SK-N-MC (cell line): ENCODE data around the gene AMIGO2.
"Not testable (repeated sequence)": the region's sequence is repeated elsewhere in the genome, so short reads cannot be mapped to it uniquely, and the experiment has no call there.

Experiments used
- DNase-seq: peaks from one replicate; pipeline ENCODE4 v3.0.0-alpha.2; 2011; ENCODE audit warnings: low read depth, low spot score
- H3K27ac ChIP-seq: fragments of 200-600 bp; sonication (generic); 2 replicates; pipeline ENCODE4 v1.5.1; 2016; ENCODE audit warnings: mixed run types
- H3K36me3 ChIP-seq: fragments of 200-600 bp; sonication (generic); 2 replicates; pipeline ENCODE4 v1.6.1; 2017; ENCODE audit warnings: antibody characterized with exemption, low read length, mixed read lengths; ENCODE audit not compliant: insufficient read depth
- H3K4me3 ChIP-seq: fragments of 200-600 bp; sonication (generic); 2 replicates; pipeline ENCODE4 v1.5.1; 2016
- H3K9ac ChIP-seq: fragments of 200-600 bp; sonication (generic); 2 replicates; pipeline ENCODE4 v1.8.0; 2017; ENCODE audit warnings: mixed run types, mixed read lengths; ENCODE audit not compliant: insufficient read length
- H3K9me3 ChIP-seq: fragments of 200-600 bp; sonication (generic); 2 replicates; pipeline ENCODE4 v1.6.1; 2017; ENCODE audit warnings: low read depth, mild to moderate bottlenecking, antibody characterized with exemption, low read length, moderate library complexity, mixed read lengths
- EZH2 ChIP-seq: fragments of 200-600 bp; sonication (generic); IDR thresholded peaks from one replicate; pipeline ENCODE4 v1.6.1; 2017; ENCODE audit warnings: antibody characterized with exemption
- FOXP2 ChIP-seq: optimal IDR thresholded peaks from 2 replicates; pipeline ENCODE3; 2011; ENCODE audit warnings: mild to moderate bottlenecking, moderate library complexity; ENCODE audit not compliant: insufficient read depth; ENCODE audit errors: extremely low read length, control extremely low read depth
- POLR2AphosphoS5 ChIP-seq: IDR thresholded peaks from 2 replicates; pipeline ENCODE4 v1.6.1; 2012; ENCODE audit warnings: mild to moderate bottlenecking, low read depth, low read length, borderline replicate concordance

The AMIGO2 gene

DNA sequence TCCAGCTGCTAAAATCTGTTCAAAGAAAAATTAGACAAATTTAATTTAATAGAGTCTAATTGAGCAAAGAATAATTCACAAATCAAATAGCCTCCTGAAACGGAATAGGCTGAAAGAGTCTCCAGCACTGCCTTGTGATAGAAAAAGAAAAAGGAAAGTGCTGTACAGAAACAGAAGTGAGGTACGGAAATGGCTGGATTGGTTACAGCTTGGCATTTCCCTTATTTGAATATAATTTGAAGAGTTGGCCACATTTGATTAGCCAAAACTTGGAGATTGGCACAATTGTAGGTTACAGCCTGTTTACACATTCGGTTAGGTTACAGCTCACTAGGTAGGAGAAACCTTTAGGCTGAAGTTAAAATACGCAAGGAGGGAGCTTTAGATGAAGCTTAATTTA lies 25.1 kb downstream of the AMIGO2 start:
- Histone ChIP-seq H3K9ac (no peak overlapping the region), H3K9me3 (0 out of 2 replicates have a peak, but pooled peaks cover 3% of the 10 kb centered on the region), H3K4me3 (no peak overlapping the region), H3K36me3 (no peaks in the 10 kb centered on the region), H3K27ac (no peak overlapping the region)
- DNase-seq: no peak
- TF ChIP-seq EZH2: no peak
- TF ChIP-seq POLR2AphosphoS5: no peak
- no peak for TF ChIP-seq FOXP2

DNA sequence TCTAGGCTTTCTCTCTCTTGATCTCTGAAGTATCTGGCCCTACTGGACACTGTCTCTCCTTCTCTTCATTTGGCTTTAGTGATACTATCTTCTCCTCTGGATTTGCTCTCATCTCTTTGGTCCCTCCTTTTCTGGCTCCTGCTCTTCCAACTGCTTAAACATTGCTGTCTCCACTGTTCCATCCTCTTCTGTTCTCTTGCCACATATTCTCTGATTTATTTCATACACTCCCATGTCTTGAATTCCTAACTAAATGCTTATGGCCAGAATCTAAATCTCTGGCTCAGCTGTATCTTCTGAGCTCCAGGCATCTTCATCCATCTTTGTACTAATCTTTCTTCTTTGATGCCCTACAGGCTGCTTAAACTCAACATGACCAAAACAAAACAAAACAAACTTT lies 25.8 kb downstream of the AMIGO2 start:
- Histone ChIP-seq H3K27ac (no peak overlapping the region), H3K9ac (no peak overlapping the region), H3K9me3 (0 out of 2 replicates have a peak, but pooled peaks cover 3% of the 10 kb centered on the region), H3K36me3 (no peaks in the 10 kb centered on the region), H3K4me3 (no peak overlapping the region)
- DNase-seq: no peak
- TF ChIP-seq FOXP2: no peak

DNA sequence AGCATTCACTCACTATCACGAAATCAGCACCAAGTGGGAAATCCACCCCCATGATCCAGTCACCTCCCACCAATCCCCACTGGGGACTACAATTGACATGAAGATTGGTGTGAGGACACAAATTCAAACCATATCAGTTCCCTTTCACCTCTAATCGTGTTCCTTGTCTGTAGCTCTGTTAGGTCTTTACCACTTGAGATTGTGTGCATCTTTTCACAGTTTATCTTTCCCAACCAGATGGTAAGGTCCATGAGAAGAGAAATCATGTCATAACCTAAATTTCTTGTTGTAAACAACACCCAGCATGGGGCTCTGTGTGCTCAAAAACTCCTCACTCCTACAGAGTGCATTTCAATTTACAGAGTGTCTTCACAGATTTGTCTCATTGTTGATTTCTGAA lies 27.5 kb downstream of the AMIGO2 start:
- 0 out of 2 replicates have a peak, but pooled peaks cover 3% of the 10 kb centered on the region for H3K9me3 ChIP-seq
- no peak overlapping the region for H3K4me3 ChIP-seq
- H3K9ac ChIP-seq: no peak overlapping the region
- no peak for DNase-seq
- H3K27ac ChIP-seq: no peak overlapping the region
- H3K36me3 ChIP-seq: no peaks in the 10 kb centered on the region
- TF ChIP-seq FOXP2: no peak
- TF ChIP-seq EZH2: no peak
- TF ChIP-seq POLR2AphosphoS5: no peak

DNA sequence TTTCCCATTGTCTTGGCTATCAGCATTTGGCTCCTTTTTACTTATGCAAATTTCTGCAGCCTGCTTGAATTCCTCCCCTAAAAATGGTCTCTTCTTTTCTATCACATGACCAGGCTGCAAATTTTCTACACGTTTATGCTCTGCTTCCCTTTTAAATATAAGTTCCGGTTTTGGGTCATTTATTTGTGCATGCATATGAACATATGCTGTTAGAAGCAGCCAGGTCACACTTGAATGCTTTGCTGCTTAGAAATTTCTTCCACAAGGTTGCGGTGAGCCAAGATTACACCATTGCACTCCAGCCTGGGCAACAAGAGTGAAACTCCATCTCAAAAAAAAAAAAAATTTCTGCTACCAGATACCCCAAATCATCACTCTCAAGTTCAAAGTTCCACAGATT lies 28.5 kb downstream of the AMIGO2 start:
- H3K27ac ChIP-seq, H3K9ac ChIP-seq, H3K36me3 ChIP-seq, H3K9me3 ChIP-seq, DNase-seq, H3K4me3 ChIP-seq: not testable (repeated sequence)

- no peak for DNase-seq
- no peaks in the 10 kb centered on the region for H3K9me3 ChIP-seq
- H3K36me3 ChIP-seq: no peaks in the 10 kb centered on the region
- H3K9ac ChIP-seq: no peak overlapping the region
- no peak overlapping the region for H3K27ac ChIP-seq
- no peak overlapping the region for H3K4me3 ChIP-seq
- TF ChIP-seq POLR2AphosphoS5: no peak
- TF ChIP-seq EZH2: no peak
- TF ChIP-seq FOXP2: no peak
Measured at GRCh38 chr12:47048541-47048940, 31.2 kb downstream of the AMIGO2 start.

GRCh38 chr12:47041327-47041726 lies 38.4 kb downstream of the AMIGO2 start:
- H3K9ac ChIP-seq: no peak overlapping the region
- H3K9me3 ChIP-seq: no peaks in the 10 kb centered on the region
- no peak for DNase-seq
- H3K27ac ChIP-seq: no peak overlapping the region
- no peak overlapping the region for H3K4me3 ChIP-seq
- no peaks in the 10 kb centered on the region for H3K36me3 ChIP-seq
- TF ChIP-seq POLR2AphosphoS5: no peak
- TF ChIP-seq EZH2: no peak
- no peak for TF ChIP-seq FOXP2

- Histone ChIP-seq H3K4me3 (no peak overlapping the region), H3K27ac (no peak overlapping the region), H3K9me3 (no peaks in the 10 kb centered on the region), H3K9ac (no peak overlapping the region), H3K36me3 (no peaks in the 10 kb centered on the region)
- DNase-seq: no peak
- TF ChIP-seq FOXP2: no peak
- no peak for TF ChIP-seq EZH2
- TF ChIP-seq POLR2AphosphoS5: no peak
Measured at GRCh38 chr12:47039756-47040155, 40.0 kb downstream of the AMIGO2 start.

DNA sequence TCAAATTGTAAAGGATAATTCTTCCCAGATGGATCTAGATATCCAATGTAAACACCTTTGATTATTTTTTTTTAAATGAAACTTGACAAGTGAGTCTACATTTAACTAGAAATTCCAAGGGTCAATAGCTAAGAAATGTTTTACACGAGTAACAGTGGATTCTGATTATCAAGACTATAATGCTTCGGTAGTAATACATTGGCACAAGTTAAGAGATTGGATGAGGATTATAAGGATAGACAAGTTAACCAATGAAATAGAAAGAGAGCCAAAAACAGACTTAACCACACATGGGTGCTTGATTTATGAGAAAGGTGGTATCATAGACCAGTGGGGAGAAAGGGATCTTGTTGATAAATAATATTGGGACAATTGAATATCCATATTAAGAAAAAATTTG lies 40.7 kb downstream of the AMIGO2 start:
- Histone ChIP-seq H3K4me3 (no peak overlapping the region), H3K27ac (no peak overlapping the region), H3K36me3 (no peaks in the 10 kb centered on the region), H3K9ac (no peak overlapping the region), H3K9me3 (no peaks in the 10 kb centered on the region)
- no peak for TF ChIP-seq POLR2AphosphoS5
- no peak for TF ChIP-seq EZH2
- TF ChIP-seq FOXP2: no peak
- DNase-seq: no peak

GRCh38 chr12:47038270-47038748 lies 41.5 kb downstream of the AMIGO2 start:
- DNase-seq: no peak
- Histone ChIP-seq H3K9me3 (no peaks in the 10 kb centered on the region), H3K4me3 (no peak overlapping the region), H3K9ac (no peak overlapping the region), H3K36me3 (no peaks in the 10 kb centered on the region), H3K27ac (no peak overlapping the region)
- TF ChIP-seq POLR2AphosphoS5 (no peak), FOXP2 (no peak), EZH2 (no peak)

GRCh38 chr12:47035484-47035883 lies 44.3 kb downstream of the AMIGO2 start:
- no peak overlapping the region for H3K27ac ChIP-seq
- TF ChIP-seq FOXP2: no peak
- no peak for TF ChIP-seq EZH2
- TF ChIP-seq POLR2AphosphoS5: no peak
- no peak for DNase-seq

More at GRCh38 chr12:47035484-47035883, 44.3 kb downstream of the AMIGO2 start:
- no peaks in the 10 kb centered on the region for H3K36me3 ChIP-seq
- no peak overlapping the region for H3K4me3 ChIP-seq
- no peaks in the 10 kb centered on the region for H3K9me3 ChIP-seq
- H3K9ac ChIP-seq: no peak overlapping the region
